ENCODE results near the gene THSD4.

DNA sequence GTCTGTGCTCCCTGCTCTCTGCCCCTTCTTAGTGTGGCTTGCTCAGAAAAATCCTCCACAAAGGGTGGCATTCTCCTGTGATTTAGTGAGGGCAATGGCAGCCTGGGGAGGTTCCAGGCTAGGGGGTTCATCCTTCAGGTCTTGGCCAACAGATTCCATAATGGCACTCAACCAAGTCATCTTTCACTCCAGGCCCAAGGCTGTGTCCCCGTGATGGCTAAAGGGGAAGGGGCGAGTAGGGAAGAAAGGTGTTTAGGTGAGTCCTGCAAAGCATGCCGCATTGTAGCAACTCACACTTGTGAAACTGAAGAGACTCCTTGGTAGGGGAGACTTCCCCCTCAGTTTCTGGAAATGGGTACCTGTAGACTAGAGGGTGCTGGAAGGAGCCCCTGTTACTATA lies 105.6 kb downstream of the THSD4 start:
- TF ChIP-seq, protein P1, sequence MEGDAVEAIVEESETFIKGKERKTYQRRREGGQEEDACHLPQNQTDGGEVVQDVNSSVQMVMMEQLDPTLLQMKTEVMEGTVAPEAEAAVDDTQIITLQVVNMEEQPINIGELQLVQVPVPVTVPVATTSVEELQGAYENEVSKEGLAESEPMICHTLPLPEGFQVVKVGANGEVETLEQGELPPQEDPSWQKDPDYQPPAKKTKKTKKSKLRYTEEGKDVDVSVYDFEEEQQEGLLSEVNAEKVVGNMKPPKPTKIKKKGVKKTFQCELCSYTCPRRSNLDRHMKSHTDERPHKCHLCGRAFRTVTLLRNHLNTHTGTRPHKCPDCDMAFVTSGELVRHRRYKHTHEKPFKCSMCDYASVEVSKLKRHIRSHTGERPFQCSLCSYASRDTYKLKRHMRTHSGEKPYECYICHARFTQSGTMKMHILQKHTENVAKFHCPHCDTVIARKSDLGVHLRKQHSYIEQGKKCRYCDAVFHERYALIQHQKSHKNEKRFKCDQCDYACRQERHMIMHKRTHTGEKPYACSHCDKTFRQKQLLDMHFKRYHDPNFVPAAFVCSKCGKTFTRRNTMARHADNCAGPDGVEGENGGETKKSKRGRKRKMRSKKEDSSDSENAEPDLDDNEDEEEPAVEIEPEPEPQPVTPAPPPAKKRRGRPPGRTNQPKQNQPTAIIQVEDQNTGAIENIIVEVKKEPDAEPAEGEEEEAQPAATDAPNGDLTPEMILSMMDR (IDR thresholded peaks at IDR 0.05; ENCODE audit: poor library complexity, severe bottlenecking) = no peak
- no peak for TF ChIP-seq TAF1 (IDR thresholded peaks at IDR 0.05; ENCODE audit: low read depth)
- no peak for TF ChIP-seq REST (IDR thresholded peaks at IDR 0.05; ENCODE audit: borderline replicate concordance)
- no peak for TF ChIP-seq RAD21 (conservative IDR thresholded peaks at IDR 0.05)
- TF ChIP-seq EP300 (conservative IDR thresholded peaks at IDR 0.05; ENCODE audit: poor library complexity, severe bottlenecking) = no peak
- no peak for TF ChIP-seq EZH2 (IDR thresholded peaks at IDR 0.05; ENCODE audit: borderline replicate concordance, insufficient read depth, low read length, poor library complexity, severe bottlenecking)
- no peak for TF ChIP-seq POLR2AphosphoS5 (IDR thresholded peaks at IDR 0.05)
- no peak for TF ChIP-seq MXI1 (conservative IDR thresholded peaks at IDR 0.05; ENCODE audit: poor library complexity, severe bottlenecking)

All from neural cell (in vitro differentiated cells).